ENCODE measurements around the gene SORCS1.
A peak's percentile ranks its signal among the peaks of the same experiment; 100 is the strongest.

Gene SORCS1

DNA sequence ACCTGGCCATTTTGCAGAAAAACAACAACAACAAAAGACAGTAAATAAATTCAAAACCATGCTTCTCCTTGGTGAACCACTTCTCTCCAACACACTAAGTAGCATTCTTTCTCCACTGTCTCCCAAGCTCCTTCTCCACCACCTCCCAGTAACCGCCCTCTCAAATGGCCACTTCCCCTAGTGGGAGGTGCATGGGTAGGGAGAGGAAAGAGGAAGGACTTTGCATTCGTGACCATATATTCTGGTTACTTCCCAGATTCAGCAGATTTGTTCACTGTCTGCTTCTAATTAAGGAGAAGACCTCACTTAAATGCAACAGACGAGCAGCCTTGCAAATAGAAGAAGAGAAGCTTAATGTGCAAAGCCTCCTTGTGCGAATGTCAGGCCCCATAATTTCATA, 166.8 kb downstream of the SORCS1 start:
- H3K36me3 Mint-ChIP-seq (ENCODE audit: low read depth): no peaks in the 10 kb centered on the region
- no peaks in the 10 kb centered on the region for H3K9me3 Mint-ChIP-seq
- TF ChIP-seq, protein P1, sequence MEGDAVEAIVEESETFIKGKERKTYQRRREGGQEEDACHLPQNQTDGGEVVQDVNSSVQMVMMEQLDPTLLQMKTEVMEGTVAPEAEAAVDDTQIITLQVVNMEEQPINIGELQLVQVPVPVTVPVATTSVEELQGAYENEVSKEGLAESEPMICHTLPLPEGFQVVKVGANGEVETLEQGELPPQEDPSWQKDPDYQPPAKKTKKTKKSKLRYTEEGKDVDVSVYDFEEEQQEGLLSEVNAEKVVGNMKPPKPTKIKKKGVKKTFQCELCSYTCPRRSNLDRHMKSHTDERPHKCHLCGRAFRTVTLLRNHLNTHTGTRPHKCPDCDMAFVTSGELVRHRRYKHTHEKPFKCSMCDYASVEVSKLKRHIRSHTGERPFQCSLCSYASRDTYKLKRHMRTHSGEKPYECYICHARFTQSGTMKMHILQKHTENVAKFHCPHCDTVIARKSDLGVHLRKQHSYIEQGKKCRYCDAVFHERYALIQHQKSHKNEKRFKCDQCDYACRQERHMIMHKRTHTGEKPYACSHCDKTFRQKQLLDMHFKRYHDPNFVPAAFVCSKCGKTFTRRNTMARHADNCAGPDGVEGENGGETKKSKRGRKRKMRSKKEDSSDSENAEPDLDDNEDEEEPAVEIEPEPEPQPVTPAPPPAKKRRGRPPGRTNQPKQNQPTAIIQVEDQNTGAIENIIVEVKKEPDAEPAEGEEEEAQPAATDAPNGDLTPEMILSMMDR (IDR thresholded peaks at IDR 0.05; ENCODE audit: unreplicated experiment in 3 of 3): no peak
- H3K4me1 Mint-ChIP-seq: peaks cover 13% of the 10 kb centered on the region
- H3K4me3 Mint-ChIP-seq: no peak overlapping the region
- peaks cover 9% of the 10 kb centered on the region for H3K27me3 Mint-ChIP-seq (ENCODE audit: low read depth)
- no peak overlapping the region for H3K27ac Mint-ChIP-seq

- no peaks in the 10 kb centered on the region for H3K9me3 Mint-ChIP-seq
- peaks cover 13% of the 10 kb centered on the region for H3K4me1 Mint-ChIP-seq
- TF ChIP-seq, protein P1 (IDR thresholded peaks at IDR 0.05; ENCODE audit: unreplicated experiment in 3 of 3): no peak
- H3K27me3 Mint-ChIP-seq (ENCODE audit: low read depth): peaks cover 9% of the 10 kb centered on the region
- H3K4me3 Mint-ChIP-seq: no peak overlapping the region
- no peak overlapping the region for H3K27ac Mint-ChIP-seq
- H3K36me3 Mint-ChIP-seq (ENCODE audit: low read depth): no peaks in the 10 kb centered on the region
Observed at GRCh38 chr10:106996510-106996909, 168.0 kb downstream of the SORCS1 start.

- Mint-ChIP-seq H3K27me3 (ENCODE audit: low read depth) (peaks cover 17% of the 10 kb centered on the region), H3K4me3 (no peak overlapping the region), H3K9me3 (no peaks in the 10 kb centered on the region), H3K4me1 (no peaks in the 10 kb centered on the region), H3K27ac (no peak overlapping the region), H3K36me3 (ENCODE audit: low read depth) (no peaks in the 10 kb centered on the region)
- TF ChIP-seq, protein P1 (IDR thresholded peaks at IDR 0.05; ENCODE audit: unreplicated experiment in 3 of 3): no peak
Observed at GRCh38 chr10:106992055-106992454, 172.5 kb downstream of the SORCS1 start.

DNA sequence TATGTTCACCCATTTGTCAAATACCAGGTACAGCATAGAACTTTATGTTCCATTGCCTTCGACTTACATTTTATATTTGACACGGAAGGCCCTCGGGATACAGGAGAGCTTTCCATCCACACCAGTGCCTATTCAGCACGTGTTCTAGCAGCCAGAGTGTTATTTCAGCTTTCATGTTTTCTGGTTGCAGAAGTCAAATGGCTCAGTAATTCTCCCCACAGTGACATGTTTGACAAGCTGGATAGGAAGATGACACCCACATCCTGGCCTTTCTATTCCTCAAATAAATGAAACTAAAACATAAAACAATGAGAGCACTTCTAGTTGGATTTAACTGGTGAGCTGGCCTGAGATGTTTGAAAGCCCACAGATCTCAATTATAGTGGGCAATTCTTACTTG, 173.4 kb downstream of the SORCS1 start:
- Mint-ChIP-seq H3K27ac (no peak overlapping the region), H3K9me3 (no peaks in the 10 kb centered on the region), H3K4me3 (no peak overlapping the region), H3K4me1 (no peaks in the 10 kb centered on the region), H3K27me3 (ENCODE audit: low read depth) (peaks cover 16% of the 10 kb centered on the region), H3K36me3 (ENCODE audit: low read depth) (no peaks in the 10 kb centered on the region)
- TF ChIP-seq, protein P1 (IDR thresholded peaks at IDR 0.05; ENCODE audit: unreplicated experiment in 3 of 3): no peak

DNA sequence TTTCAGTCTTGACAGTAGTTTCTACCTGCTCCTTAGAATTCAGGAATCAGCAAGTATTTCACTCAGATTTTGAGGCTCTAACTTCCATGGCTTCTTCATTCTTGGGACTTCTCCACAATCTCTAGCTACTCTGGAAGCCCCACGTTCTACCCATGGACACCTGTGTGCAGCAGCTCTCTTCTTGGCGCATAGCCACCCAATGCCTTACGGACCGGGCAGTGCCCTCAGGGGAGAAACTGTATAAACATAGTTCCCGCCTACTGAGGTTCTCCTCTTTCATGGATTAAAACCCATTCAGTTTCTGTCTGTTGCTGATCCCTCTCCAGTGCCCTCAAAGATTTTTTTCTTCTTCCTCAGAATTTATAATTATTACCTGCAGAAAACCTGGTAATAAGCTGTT, 177.1 kb downstream of the SORCS1 start:
- Mint-ChIP-seq H3K27ac (no peak overlapping the region), H3K27me3 (ENCODE audit: low read depth) (peaks cover 37% of the 10 kb centered on the region), H3K4me3 (no peak overlapping the region), H3K36me3 (ENCODE audit: low read depth) (no peaks in the 10 kb centered on the region), H3K9me3 (no peaks in the 10 kb centered on the region), H3K4me1 (peaks cover 4% of the 10 kb centered on the region)
- TF ChIP-seq, protein P1 (IDR thresholded peaks at IDR 0.05; ENCODE audit: unreplicated experiment in 3 of 3): no peak

DNA sequence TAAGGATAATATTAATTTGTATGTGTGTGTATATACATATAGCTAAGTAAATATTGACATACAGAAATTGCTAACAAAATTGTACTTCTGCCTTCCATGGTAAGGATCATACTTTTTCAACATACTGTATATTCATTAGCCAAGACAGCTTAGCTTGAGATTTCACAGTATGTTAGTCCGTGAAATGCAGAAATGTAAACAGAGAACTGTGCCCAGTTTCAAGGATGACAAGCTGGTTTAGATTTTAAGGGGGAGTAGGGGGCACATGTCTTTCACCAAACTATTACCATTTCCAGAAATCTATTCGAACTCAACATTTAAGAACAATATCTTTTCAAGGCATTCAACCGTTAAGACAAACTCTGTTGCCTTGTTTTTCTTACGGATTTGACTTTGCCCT, 182.2 kb downstream of the SORCS1 start:
- no peak overlapping the region for H3K4me3 Mint-ChIP-seq
- TF ChIP-seq, protein P1 (IDR thresholded peaks at IDR 0.05; ENCODE audit: unreplicated experiment in 3 of 3): no peak
- no peaks in the 10 kb centered on the region for H3K9me3 Mint-ChIP-seq
- peaks cover 35% of the 10 kb centered on the region for H3K27me3 Mint-ChIP-seq (ENCODE audit: low read depth)
- H3K4me1 Mint-ChIP-seq: peaks cover 19% of the 10 kb centered on the region
- peak overlapping the region; percentile 64 to 89 (median 74) for H3K27ac Mint-ChIP-seq
- no peaks in the 10 kb centered on the region for H3K36me3 Mint-ChIP-seq (ENCODE audit: low read depth)

Measured in nephron (organoid).